BLaER1 (cell line): Measurements from ENCODE around the gene GLCE.
A peak's percentile ranks its signal among the peaks of the same experiment; 100 is the strongest.

ENCODE experiments used
- H3K27ac ChIP-seq: shearing (Covaris generic); formaldehyde crosslinking; 2 replicates; pipeline ENCODE4 v1.8.1; 2022
- H3K27me3 ChIP-seq: shearing (Covaris generic); formaldehyde crosslinking; 2 replicates; pipeline ENCODE4 v1.8.1; 2022
- H3K36me3 ChIP-seq: shearing (Covaris generic); formaldehyde crosslinking; 2 replicates; pipeline ENCODE4 v1.8.1; 2022
- H3K4me1 ChIP-seq: shearing (Covaris generic); formaldehyde crosslinking; 2 replicates; pipeline ENCODE4 v1.8.1; 2022
- H3K4me2 ChIP-seq: shearing (Covaris generic); formaldehyde crosslinking; 2 replicates; pipeline ENCODE4 v1.8.1; 2022
- H3K4me3 ChIP-seq: shearing (Covaris generic); formaldehyde crosslinking; 2 replicates; pipeline ENCODE4 v1.8.1; 2022
- H3K9ac ChIP-seq: shearing (Covaris generic); formaldehyde crosslinking; 2 replicates; pipeline ENCODE4 v1.8.1; 2022
- H3K9me3 ChIP-seq: shearing (Covaris generic); formaldehyde crosslinking; 2 replicates; pipeline ENCODE4 v1.8.1; 2022
- H4K20me1 ChIP-seq: shearing (Covaris generic); formaldehyde crosslinking; 2 replicates; pipeline ENCODE4 v1.8.1; 2022
- Cebpa-rat ChIP-seq: shearing (Covaris generic); IDR thresholded peaks from 2 replicates; pipeline ENCODE4 v1.8.1; 2022

Gene GLCE

DNA sequence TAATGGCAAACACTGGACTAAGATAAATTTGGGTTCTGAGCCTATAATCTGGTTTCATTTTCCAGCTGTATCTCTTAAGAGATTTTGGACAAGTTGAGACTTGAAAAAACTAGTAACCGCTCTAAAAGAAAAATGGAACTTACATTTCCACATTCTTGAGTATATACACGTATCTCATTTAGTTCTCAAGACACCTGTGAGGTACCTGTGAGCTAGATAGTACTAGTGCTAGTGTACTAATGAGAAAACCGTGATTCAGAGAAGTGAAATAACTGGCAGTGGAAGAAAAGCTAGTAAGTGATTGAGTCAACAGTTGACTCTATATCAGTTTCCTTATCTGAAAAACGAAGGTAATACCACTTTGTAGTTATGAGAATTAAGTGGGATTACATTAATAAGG lies 76.1 kb downstream of the GLCE start:
- H3K4me2 ChIP-seq = no peak overlapping the region
- H3K4me3 ChIP-seq = no peak overlapping the region
- no peak overlapping the region for H3K9ac ChIP-seq
- no peaks in the 10 kb centered on the region for H3K4me1 ChIP-seq
- no peak overlapping the region for H3K27ac ChIP-seq
- no peaks in the 10 kb centered on the region for H3K27me3 ChIP-seq
- no peak for TF ChIP-seq Cebpa-rat
- H3K36me3 ChIP-seq = 0 out of 2 replicates have a peak, but pooled peaks cover 4% of the 10 kb centered on the region
- no peaks in the 10 kb centered on the region for H4K20me1 ChIP-seq
- peaks cover 5% of the 10 kb centered on the region; the same call in 1 of the 2 replicates for H3K9me3 ChIP-seq

- Histone ChIP-seq H3K9ac (no peak overlapping the region), H3K4me1 (no peaks in the 10 kb centered on the region), H3K4me2 (no peak overlapping the region), H4K20me1 (no peaks in the 10 kb centered on the region), H3K36me3 (0 out of 2 replicates have a peak, but pooled peaks cover 4% of the 10 kb centered on the region), H3K27me3 (no peaks in the 10 kb centered on the region), H3K9me3 (peaks cover 5% of the 10 kb centered on the region; the same call in 1 of the 2 replicates), H3K27ac (no peak overlapping the region), H3K4me3 (no peak overlapping the region)
- TF ChIP-seq Cebpa-rat = no peak
These were observed 77.3 kb downstream of the GLCE start for GRCh38 chr15:69237718-69238117.

DNA sequence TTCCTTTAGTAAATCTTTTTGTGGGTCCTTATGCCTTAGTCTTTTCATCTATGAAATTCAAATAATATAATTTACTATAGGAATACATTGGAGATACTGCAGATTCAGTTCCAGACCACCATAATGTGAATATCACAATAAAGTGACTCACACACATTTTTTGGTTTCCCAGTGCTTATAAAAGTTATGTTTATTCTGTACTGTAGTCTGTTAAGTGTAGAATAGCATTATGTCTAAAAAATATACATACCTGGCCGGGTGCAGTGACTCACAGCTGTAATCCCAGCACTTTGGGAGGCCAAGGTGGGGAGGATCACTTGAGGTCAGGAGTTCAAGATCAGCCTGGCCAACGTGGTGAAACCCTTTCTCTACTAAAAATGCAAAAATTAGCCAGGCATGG lies 84.4 kb downstream of the GLCE start:
- Histone ChIP-seq H3K9ac (no peak overlapping the region), H3K4me2 (no peak overlapping the region), H4K20me1 (no peaks in the 10 kb centered on the region), H3K36me3 (no peaks in the 10 kb centered on the region), H3K27me3 (no peaks in the 10 kb centered on the region), H3K9me3 (no peaks in the 10 kb centered on the region), H3K27ac (no peak overlapping the region), H3K4me1 (no peaks in the 10 kb centered on the region), H3K4me3 (no peak overlapping the region)
- TF ChIP-seq Cebpa-rat = no peak

- H3K9ac ChIP-seq = no peak overlapping the region
- no peak overlapping the region for H3K4me2 ChIP-seq
These were observed 92.7 kb downstream of the GLCE start for GRCh38 chr15:69253156-69253555.

DNA sequence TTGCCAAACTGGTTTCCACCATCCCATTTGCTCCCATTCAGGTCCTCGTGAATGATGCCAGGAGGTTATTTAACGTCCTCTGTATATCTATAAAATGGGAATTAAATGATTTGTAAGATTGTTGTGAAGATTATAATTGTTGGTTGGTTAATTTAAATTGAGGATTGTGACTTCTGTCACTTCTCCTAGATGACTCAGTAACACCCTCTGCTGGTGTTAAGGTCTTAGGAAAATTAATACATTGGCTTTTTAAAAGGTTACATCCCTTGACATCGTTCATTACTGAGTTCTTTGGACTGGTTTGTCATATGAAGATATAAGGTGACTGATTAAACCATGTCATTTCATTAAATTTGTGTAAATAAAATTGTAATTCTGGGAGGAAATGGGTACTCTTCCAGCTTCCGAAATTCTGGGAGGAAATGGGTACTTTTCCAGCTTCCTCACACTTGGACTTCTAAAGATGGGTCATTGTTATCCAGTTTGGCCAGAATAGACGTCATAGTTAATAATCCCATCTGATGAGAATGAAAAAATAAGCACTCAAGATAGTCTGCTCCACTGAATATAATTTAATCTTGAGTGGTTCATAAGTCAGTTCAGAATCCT lies 105.0 kb downstream of the GLCE start:
- H3K36me3 ChIP-seq = peaks cover 10% of the 10 kb centered on the region; the same call in 1 of the 2 replicates
- no peak overlapping the region for H3K27ac ChIP-seq
- H3K4me3 ChIP-seq = no peak overlapping the region
- H3K4me2 ChIP-seq = no peak overlapping the region
- H3K9ac ChIP-seq = no peak overlapping the region
- H3K4me1 ChIP-seq = no peaks in the 10 kb centered on the region
- H3K9me3 ChIP-seq = no peaks in the 10 kb centered on the region
- TF ChIP-seq Cebpa-rat = no peak
- no peaks in the 10 kb centered on the region for H4K20me1 ChIP-seq
- no peaks in the 10 kb centered on the region for H3K27me3 ChIP-seq

More at GRCh38 chr15:69253156-69253555, 92.7 kb downstream of the GLCE start:
- H4K20me1 ChIP-seq = no peaks in the 10 kb centered on the region
- H3K4me1 ChIP-seq = no peaks in the 10 kb centered on the region
- H3K9me3 ChIP-seq = no peaks in the 10 kb centered on the region
- TF ChIP-seq Cebpa-rat = no peak
- no peaks in the 10 kb centered on the region for H3K27me3 ChIP-seq
- no peak overlapping the region for H3K4me3 ChIP-seq
- peaks cover 7% of the 10 kb centered on the region; the same call in 1 of the 2 replicates for H3K36me3 ChIP-seq
- no peak overlapping the region for H3K27ac ChIP-seq

DNA sequence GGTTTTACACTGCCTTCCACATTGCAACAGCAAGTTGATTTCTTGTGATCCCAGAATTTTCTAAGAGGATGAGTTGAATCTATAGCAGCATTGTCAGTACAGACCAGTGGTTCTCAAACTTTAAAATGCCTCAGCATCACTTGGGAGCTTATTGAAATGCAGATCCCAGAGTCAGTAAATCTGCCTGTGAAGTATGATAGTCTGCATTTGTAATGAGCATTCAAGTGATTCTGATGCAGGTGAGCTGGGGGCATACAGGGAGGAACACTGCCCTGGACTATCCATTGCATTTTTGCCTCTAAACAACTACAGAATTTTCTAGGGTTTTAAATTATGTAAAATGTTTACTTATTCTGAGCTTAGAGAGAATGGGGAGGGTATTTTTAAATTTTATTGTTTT lies 110.8 kb downstream of the GLCE start:
- H4K20me1 ChIP-seq = no peaks in the 10 kb centered on the region
- no peaks in the 10 kb centered on the region for H3K27me3 ChIP-seq
- H3K4me1 ChIP-seq = peaks cover 10% of the 10 kb centered on the region
- no peak overlapping the region for H3K4me3 ChIP-seq
- peaks cover 10% of the 10 kb centered on the region; the same call in 1 of the 2 replicates for H3K36me3 ChIP-seq
- TF ChIP-seq Cebpa-rat = no peak
- no peak overlapping the region for H3K4me2 ChIP-seq
- no peaks in the 10 kb centered on the region for H3K9me3 ChIP-seq
- H3K9ac ChIP-seq = no peak overlapping the region
- no peak overlapping the region for H3K27ac ChIP-seq

- H3K4me1 ChIP-seq = peaks cover 10% of the 10 kb centered on the region
- H4K20me1 ChIP-seq = no peaks in the 10 kb centered on the region
- peaks cover 10% of the 10 kb centered on the region; the same call in 1 of the 2 replicates for H3K36me3 ChIP-seq
- H3K27ac ChIP-seq = no peak overlapping the region
- no peaks in the 10 kb centered on the region for H3K9me3 ChIP-seq
- no peak overlapping the region for H3K4me2 ChIP-seq
- no peak for TF ChIP-seq Cebpa-rat
- no peak overlapping the region for H3K9ac ChIP-seq
- no peaks in the 10 kb centered on the region for H3K27me3 ChIP-seq
- H3K4me3 ChIP-seq = no peak overlapping the region
These were observed 111.7 kb downstream of the GLCE start for GRCh38 chr15:69272139-69272538.

DNA sequence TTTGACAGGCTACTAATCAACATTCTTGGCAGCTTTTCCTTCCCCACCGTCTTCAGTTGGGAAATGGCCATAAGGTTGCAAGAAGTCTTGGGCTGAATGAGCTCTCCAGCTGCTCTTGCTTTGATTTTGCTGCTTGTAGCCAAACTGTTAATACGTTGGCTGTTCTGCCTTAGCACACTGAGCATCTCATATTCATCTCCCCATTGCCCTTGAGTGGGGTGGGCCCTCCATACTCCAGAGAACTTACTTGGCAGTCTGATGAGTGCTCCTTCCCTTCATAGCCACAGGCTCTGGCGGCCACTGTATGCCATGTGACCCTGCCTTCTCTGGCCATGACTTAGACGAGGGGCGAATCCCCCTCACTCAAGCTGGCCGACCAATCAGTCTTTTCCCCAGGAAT lies 112.5 kb downstream of the GLCE start:
- Histone ChIP-seq H3K27ac (no peak overlapping the region), H3K27me3 (no peaks in the 10 kb centered on the region), H3K9me3 (no peaks in the 10 kb centered on the region), H3K4me1 (peaks cover 10% of the 10 kb centered on the region), H3K9ac (no peak overlapping the region), H3K4me2 (no peak overlapping the region), H3K4me3 (no peak overlapping the region), H3K36me3 (peaks cover 10% of the 10 kb centered on the region; the same call in 1 of the 2 replicates), H4K20me1 (no peaks in the 10 kb centered on the region)
- no peak for TF ChIP-seq Cebpa-rat

DNA sequence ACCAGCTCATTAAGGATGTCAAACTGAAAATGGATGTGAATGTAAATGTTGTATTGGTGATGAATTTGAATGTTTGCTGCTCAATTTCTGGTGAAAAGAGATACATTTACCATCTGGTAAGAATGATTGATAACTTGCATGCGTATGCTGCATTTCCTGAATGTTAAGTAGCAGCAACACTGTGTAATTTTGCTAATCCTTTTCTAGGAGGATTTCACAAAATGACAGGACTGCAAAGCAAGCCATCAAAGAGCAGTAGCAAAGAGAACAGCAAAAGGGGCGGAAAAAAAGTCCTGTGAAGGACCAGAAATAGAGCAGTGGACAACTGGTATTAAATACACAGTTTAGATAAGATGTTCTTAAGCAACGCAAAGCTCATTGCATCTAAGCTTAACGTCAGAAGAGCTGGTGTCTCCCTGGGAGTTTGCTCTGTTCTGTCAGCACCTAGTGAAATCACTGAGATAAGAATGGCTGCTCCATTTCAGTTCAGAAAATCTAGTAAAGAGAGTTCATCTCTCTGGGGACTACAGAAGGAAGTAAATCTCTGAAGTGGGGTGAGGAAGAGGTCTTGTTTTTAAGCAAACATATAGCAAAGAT lies 114.7 kb downstream of the GLCE start:
- no peaks in the 10 kb centered on the region for H4K20me1 ChIP-seq
- no peak overlapping the region for H3K27ac ChIP-seq
- peaks cover 10% of the 10 kb centered on the region for H3K4me1 ChIP-seq
- no peak overlapping the region for H3K9ac ChIP-seq
- no peak overlapping the region for H3K4me3 ChIP-seq
- H3K4me2 ChIP-seq = peak overlapping the region; percentile 20; the same call in 1 of the 2 replicates
- H3K36me3 ChIP-seq = no peaks in the 10 kb centered on the region
- TF ChIP-seq Cebpa-rat = no peak
- no peaks in the 10 kb centered on the region for H3K9me3 ChIP-seq
- no peaks in the 10 kb centered on the region for H3K27me3 ChIP-seq

GRCh38 chr15:69275933-69276560 lies 115.6 kb downstream of the GLCE start:
- H3K4me2 ChIP-seq = no peak overlapping the region
- no peak overlapping the region for H3K27ac ChIP-seq

More at GRCh38 chr15:69275933-69276560, 115.6 kb downstream of the GLCE start:
- no peaks in the 10 kb centered on the region for H3K9me3 ChIP-seq
- H3K27me3 ChIP-seq = no peaks in the 10 kb centered on the region
- H3K9ac ChIP-seq = no peak overlapping the region
- no peak overlapping the region for H3K4me3 ChIP-seq
- no peaks in the 10 kb centered on the region for H3K36me3 ChIP-seq
- H4K20me1 ChIP-seq = no peaks in the 10 kb centered on the region
- TF ChIP-seq Cebpa-rat = no peak
- peaks cover 10% of the 10 kb centered on the region for H3K4me1 ChIP-seq
